HG03060 (cell line): ENCODE results near the gene MINDY3.
"Not testable (repeated sequence)": the region's sequence is repeated elsewhere in the genome, so short reads cannot be mapped to it uniquely, and the experiment has no call there.

Source experiments
- ATAC-seq: cut with Tn5 transposase; IDR thresholded peaks from one replicate; pipeline ENCODE4 v1.9.1; 2021; ENCODE audit warnings: low read depth, moderate number of reproducible peaks; ENCODE audit not compliant: unreplicated experiment

Gene MINDY3

DNA sequence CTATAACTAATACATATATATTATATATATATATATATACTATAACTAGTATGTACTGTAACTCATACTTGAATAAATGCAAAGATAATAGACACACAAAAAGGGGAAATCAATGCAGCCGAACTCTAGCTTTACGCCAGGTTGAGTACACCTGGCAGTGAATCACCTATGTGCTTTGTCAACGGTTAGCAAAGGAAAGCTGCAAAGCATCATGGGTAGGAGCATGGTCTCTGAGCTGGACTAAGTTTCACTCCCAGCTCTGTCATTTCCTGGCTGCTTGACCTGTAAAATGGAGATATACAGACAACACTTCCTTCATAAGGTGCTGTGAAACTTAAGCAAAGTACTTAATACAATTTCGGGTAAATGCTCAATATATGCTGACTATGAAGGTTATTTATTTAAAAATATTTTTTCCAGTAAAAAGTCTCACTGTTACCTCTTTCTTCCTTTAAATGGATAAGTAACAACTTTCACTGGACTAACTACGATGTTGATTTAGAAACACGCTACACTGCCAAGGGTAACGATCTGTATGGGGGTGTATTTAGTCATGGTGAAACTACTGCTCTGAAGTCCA lies 78.8 kb downstream of the MINDY3 start:
- no peak for ATAC-seq

DNA sequence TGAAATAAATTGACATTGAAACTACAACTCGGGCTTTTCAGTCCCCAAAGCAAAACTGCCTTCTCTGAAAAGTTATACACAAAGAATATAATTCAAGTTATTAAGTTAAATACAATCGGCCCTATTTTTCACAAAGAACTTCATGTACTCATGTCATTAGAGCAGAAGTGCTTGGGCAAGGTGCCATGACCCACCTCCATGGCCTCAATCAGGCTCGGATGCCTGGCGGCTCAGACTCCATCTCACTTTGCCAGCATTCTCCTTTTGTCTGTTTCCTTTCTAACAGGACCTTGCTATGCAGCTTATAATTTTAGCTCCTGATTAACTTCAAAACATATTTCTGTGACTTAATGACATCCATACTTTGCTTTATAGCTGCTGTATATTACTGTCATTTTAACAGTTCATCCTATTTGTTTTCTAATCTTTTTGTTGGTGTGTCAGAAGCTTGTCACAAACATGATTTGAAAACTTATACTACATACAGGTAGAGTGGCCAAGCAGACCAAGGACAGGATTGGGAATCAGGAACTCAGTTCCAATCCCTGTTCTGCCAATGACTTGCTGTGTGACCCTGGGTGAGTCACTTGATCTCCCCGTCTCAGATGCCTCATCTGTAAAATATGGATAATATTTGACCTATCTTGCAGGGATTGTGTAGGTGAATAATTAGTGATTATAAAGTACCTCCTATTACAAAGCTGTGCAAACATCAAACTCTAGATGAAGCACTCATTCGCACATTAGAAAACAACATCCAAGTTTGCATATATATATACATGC lies 79.8 kb downstream of the MINDY3 start:
- no peak for ATAC-seq

DNA sequence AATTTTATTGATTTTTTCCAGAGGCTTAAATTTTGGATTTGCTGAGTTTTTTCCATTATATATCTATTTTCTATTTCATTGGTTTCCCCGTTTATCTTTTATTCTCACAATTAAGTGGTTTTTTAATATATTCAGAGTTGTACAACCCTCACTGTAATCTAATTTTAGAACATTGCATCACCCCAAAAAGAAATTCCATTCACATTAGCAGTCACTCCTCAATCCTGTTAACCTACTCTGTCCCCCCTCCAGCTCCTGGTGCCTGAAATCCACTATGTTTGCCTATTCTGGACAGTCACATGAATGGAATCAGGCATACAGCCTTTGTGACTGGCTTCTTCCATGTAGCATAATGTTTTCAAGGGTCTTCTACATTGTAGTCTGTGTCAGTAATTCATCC lies 84.8 kb downstream of the MINDY3 start:
- no peak for ATAC-seq

DNA sequence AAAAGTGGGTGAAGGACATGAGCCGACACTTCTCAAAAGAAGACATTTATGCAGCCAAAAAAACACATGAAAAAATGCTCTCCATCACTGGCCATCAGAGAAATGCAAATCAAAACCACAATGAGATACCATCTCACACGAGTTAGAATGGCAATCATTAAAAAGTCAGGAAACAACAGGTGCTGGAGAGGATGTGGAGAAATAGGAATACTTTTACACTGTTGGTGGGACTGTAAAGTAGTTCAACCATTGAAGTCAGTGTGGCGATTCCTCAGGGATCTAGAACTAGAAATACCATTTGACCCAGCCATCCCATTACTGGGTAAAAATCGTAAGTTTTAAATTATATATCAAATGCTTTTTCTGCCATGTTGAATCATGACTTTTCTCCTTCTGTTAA lies 85.8 kb downstream of the MINDY3 start:
- not testable (repeated sequence) for ATAC-seq

DNA sequence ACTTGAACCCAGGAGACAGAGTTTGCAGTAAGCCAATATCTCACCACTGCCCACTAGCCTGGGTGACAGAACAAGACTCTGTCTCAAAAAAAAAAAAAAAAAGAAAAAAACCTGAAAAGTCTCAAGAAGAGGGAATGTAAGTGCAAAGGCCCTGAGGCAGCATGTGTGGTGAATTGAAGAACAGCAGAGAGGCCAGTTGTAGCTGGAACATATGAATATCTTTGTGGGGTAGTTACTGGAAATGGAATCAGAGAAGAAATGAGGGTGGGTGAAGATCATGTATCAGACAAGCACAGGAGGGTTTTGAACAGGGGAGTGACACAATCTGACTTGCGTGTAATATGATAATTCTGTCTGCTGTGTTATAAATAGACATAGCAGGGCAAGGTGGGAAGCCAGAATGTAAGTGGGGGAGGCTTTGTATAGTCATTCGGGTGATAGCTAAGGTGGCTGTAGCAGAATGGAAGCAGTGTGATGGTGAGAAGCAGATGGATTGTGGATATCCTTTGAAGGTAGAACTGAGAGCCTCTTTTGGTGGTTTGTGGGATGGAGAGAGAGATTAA lies 95.3 kb downstream of the MINDY3 start:
- no peak for ATAC-seq

DNA sequence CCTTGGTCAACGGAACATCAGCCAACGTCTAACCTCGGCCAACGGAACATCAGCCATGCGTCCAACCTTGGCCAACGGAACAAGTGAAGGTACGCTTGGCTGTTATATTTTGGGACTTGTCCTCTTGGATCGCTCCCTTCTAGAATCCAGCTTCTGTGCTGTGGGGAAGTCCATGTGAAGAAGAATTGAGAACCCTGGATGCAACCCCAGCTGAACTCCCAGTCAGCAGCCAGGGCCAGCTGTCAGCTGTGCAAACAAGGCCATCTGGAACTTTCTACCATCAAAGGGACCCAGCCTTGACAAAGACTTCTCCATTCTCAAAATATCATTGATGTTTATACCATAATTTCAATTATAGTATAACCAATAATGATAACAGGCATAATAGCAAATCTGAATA lies 97.3 kb downstream of the MINDY3 start:
- ATAC-seq, result no peak

DNA sequence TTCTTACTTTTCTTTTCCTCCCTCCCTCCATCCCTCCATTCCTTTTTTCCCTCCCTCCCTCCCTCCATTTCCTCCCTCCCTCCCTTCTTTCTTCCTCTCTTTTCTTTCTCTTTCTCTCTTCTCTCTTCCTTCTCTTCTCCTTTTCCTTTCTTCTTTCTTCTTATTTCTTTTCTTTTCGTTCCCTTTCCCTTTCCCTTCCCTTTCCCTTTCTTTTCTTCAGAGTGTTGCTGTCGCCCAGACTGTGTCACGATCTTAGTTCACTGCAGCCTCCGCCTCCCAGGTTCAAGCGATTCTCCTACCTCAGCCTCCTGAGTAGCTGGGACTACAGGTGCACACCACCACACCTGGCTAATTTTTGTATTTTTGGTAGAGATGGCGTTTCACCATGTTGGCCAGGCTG lies 98.1 kb downstream of the MINDY3 start:
- ATAC-seq, result not testable (repeated sequence)

DNA sequence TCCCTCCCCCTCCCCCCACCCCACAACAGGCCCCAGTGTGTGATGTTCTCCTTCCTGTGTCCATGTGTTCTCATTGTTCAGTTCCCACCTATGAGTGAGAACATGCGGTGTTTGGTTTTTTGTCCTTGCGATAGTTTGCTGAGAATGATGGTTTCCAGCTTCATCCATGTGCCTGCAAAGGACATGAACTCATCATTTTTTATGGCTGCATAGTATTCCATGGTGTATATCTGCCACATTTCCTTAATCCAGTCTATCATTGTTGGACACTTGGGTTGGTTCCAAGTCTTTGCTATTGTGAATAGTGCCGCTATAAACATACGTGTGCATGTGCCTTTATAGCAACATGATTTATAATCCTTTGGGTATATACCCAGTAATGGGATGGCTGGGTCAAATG lies 99.1 kb downstream of the MINDY3 start:
- not testable (repeated sequence) for ATAC-seq

DNA sequence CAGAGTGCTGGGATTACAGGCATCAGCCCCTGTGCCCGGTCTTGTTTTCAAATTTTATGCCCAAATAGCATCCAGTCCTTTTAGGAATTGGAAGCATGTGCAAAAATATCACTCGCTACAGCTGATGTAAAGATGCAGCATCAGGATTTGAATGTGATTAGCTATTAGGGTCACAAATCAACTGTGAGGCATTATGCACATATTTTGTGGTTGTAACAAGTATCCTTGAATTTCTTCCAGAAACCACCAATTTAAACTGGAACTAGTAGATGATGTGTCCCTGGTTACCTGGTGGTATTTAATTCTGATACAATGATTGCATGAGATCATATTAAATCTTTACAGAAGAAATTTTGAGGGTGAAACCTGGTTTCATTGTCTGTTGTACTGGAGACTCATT lies 99.6 kb downstream of the MINDY3 start:
- no peak for ATAC-seq

DNA sequence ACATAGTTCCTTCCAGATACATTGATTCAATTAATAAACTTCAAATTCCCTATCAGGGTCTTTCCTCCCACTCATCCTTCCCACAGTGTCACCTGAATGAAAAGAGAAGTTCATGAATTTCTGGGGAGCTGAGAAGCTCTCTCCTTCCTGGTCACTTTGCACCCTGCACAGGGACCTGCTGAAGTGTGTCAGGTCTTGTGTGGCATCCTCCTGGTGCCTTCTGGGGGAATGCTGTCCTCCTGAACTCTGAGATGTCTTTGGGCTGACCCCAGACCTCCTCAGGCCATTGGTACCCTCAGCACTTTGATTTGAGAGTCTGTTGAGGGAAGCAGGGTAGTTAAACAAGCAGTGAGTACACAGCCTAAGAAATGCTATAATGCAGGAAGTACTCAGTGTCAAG lies 101.0 kb downstream of the MINDY3 start:
- ATAC-seq, result no peak

DNA sequence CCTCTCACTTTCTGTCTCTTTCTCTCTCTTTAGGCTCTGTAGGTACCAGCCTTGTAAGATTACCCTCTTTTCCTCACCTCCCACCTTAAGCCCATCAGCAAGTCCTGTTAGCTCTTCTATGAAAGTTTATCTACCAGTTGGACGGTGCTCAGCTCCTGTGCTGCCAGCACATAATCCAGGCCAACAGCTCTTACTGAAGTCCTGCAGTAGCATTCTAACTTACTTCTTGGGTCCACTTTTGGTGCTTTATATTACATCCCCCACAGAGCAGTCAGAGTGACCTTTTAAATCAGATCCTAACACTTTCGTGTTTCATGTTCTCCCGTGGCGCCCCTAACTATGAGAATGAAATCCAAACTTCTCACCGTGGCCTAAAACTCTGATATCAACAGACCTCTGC lies 101.7 kb downstream of the MINDY3 start:
- ATAC-seq, result no peak

DNA sequence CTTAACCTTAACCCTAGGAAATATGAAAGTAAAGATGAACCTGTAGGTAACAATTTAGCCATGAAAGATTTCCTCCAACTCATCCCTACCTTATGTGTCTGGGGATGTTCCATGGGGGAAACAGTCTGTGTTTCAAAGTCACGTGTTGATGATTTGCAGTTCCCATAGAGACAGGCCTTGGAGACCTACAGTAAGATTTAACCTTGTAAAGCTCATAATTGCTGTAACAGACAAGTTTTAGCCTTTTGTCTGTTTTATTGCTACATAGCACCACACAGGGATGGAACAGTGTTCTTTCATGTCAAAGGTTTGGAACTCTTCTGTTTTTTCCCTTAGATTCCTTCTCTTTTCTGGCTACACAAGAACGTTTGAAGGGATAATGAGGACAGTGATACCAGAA lies 105.4 kb downstream of the MINDY3 start:
- no peak for ATAC-seq

DNA sequence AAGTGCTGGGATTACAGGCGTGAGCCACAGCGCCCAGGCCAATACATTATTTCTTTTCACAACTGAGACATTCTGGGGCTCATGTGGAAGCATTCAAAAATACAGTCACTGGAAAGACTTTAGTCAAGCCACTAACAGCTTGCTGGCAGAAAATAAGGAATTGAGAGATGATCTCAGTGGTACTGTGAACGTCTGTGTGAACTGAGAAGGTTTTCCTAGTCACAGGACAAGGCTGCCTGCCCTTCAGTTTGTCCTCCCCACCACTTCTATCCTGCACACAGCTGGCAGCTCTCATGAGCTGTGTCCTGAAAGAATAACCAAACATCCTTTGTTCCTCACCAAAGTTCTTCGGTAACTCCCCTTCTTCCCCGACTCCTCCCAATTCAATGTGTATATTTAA lies 109.3 kb downstream of the MINDY3 start:
- ATAC-seq, result no peak

DNA sequence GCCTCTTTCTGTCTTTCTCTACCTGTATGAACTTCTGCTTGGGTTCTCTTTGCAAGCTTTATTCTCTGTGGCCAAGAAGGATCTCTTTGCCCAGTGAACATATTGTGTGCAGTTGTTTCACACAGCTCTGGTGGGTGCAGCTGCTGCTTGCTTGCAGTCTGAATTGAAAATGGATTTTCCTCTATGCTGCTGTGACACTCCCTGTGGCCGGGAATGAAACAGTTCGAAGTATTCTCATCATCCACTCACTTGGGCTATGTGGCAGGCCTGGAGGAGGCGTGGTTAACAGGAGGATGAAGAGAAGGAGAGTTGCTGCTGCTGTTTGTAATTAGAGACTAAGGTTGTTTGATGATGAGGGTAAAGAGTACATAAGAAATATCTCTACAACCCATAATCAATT lies 112.2 kb downstream of the MINDY3 start:
- no peak for ATAC-seq

DNA sequence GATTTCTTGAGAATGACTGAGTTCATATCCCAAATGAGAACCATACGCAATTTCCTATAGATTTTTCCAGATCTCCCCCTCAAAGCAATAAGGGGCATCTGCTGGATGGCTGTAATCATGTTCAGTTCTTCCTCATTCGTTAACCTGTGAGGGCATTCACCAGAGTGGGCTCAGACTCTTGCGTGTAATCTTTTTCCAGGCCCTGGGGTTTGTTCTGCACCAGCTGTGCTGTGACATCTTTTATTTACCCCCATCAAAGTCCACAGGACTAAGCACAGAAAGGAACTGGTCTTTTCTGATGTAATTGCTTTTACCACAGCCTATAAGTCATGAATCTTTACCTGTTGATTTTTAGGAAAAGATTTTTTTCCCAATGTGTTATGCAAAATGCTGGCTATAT lies 112.7 kb downstream of the MINDY3 start:
- no peak for ATAC-seq

DNA sequence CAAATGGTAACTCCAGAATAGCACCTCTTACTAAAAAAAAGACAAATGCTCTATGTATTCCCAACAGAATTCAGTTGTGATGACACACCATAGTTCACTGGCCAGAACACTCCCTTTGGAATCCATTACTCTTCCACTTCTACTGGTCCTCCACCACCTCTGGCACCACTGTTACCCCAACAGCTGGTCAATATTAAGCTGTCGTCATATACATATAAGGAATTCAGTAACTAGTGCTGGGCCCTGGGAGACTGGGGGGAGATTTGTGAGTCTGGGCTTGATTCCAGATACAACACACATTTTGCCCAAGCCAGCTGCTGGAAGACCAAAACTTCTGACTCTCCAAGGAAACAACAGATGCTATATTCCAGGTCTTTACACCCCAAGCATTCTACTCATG lies 114.6 kb downstream of the MINDY3 start:
- no peak for ATAC-seq

DNA sequence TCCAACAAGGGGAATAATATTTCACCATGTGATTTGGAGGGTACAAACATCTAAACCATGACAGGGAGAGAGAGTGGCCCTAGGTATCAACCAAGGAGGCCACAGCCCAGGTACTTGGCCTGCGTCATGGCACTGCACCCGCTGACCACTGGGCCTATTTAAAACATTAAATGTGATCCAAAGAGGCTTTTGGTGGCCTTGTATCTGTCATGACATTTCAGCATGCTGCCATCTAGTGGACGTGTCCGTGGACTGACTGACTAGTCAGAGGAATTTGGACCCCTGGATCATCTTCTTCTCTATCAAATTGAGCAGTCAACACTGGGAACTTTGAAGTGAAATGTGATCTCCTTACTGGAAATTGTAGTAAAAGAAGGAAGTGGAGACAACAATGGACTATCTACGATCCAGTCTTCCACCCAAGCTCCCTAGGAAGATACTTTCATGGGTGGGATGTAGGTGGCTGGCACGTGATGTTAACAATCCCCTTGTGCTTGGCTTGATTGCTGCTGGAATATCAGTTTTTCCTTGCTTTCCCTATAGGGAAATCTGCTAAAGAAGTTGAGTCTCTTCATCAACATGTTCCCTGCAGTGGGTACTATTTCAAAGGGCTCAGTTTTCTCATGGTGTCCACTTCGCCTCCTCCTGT lies 116.0 kb downstream of the MINDY3 start:
- ATAC-seq, result peak; percentile 49

DNA sequence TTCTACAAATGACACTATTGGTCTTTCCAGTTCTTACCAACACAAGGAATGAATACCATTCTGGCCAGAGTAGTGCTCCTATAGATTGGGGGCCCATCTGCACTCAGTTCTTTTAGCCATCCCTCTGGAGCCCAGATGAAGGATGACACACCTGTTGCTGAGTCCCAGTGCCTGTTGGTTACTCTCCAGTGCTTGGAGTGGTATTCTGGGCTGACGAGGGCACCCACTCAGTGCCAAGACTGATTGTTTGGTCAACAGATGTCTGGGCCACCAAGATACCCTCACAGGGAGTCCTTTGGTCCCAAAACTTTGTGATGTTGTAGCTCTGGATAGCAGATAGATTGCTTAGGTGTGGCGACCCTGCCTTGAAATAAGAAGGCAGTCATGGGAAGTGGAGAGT lies 116.9 kb downstream of the MINDY3 start:
- no peak for ATAC-seq

DNA sequence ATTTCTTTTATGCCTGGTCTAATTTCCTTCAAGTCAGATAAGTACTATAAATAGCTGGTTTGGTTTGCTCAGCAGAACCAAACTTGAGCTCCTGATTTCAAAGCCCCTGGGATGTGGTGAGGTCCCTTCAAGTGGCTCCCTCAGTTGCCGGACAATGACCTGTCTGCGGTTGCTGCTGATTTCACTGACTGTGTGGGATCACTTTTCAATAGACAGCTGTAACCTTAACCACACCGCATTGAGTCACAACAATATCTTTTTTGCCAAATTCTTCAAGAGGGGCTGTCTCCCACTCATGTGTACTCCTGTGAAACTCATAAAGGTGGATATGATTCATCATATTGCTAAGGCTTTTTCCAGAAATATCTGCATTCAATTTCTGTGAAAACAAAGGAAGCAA lies 117.5 kb downstream of the MINDY3 start:
- ATAC-seq, result no peak

DNA sequence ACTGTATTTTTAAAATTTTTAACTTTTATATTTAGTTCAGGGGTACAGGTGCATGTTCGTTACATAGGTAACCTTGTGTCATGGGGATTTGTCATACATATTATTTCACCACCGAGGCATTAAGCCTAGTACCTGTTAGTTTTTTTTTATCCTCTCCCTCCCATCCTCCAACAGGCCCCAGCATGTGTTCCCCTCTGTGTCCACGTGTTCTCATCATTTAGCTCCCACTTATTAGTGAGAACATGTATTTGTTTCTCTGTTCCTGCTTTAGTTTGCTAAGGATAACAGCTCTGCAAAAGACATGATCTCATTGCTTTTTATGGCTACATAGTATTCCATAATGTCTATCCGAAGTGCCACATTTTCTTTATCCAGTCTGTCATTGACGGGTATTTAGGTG lies 118.2 kb downstream of the MINDY3 start:
- ATAC-seq, result no peak

DNA sequence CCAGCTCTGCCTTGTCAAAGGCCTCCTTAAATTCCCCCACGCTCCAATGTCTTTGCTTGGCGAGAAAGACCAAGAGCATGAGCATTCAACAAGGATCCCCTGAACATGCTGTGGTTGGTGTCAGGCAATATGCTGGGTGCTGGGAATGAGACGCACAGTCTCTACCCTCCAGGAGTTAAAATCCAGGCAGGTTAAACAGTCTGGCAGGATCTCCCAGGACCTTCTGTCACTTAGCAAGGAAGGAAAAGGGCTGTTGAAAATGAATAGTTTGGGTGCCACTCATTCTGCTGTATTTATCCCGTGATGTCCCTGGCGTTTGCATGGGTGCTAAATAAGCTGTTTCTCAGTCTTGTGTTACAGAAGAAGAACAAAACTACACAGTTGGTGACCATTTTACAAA lies 118.7 kb downstream of the MINDY3 start:
- ATAC-seq, result no peak

DNA sequence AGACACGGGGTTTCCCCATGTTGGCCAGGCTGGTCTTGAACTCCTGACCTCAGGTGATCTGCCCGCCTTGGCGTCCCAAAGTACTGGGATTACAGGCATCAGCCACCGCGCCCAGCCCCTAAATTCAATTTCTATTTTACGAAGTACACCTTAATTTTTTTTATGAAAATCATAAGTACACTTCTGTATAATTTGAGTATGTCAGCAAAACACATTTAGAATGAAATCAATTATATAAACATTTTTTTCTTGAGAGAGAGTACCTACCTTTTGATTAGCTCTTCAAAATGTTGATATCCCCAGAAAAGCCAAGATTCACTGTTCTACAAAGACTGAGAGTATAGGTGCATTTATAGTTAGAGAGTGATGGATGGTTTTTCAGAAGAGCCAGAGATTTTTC lies 120.0 kb downstream of the MINDY3 start:
- no peak for ATAC-seq
